Heart left ventricle (tissue), 16 donors: ENCODE measurements around the gene CEP290. TPM values are rescaled to one million over a fixed set of nuclear protein-coding genes. Genes with fewer than 3 reads are reported as not detected.

ENCODE experiments used
- ATAC-seq, 4 donors: fragments of 200-7000 bp; cut with Tn5 transposase; one replicate each; pipeline ENCODE4 v1.9.1; 2020 to 2022; ENCODE audit warnings: moderate library complexity in 4 of 4, mild to moderate bottlenecking in 3 of 4, moderate number of reproducible peaks in 1 of 4
- DNase-seq, 5 donors: peaks; one replicate each; pipeline ENCODE4 v3.0.0-alpha.2; 2020
- H3K27ac ChIP-seq, 12 donors: fragments of 200-600 bp; sonication (generic) in 4 of 12; one replicate each; pipeline versions ENCODE4 v1.5.0 to v1.8.0; 2016 to 2022; ENCODE audit warnings: mild to moderate bottlenecking in 2 of 12
- H3K27me3 ChIP-seq, 9 donors: fragments of 200-600 bp; sonication (generic) in 2 of 9; one replicate each; pipeline versions ENCODE4 v1.5.1 to v1.8.0; 2016 to 2022; ENCODE audit warnings: mild to moderate bottlenecking in 3 of 9
- H3K36me3 ChIP-seq, 9 donors: fragments of 200-600 bp; sonication (generic) in 2 of 9; one replicate each; pipeline versions ENCODE4 v1.5.0 to v1.8.0; 2018 to 2022; ENCODE audit warnings: mild to moderate bottlenecking in 2 of 9
- H3K4me1 ChIP-seq, 12 donors: fragments of 200-600 bp; sonication (generic) in 4 of 12; one replicate each; pipeline versions ENCODE4 v1.5.0 to v1.8.0; 2016 to 2022; ENCODE audit warnings: mild to moderate bottlenecking in 3 of 12
- H3K4me3 ChIP-seq, 12 donors: fragments of 200-600 bp; sonication (generic) in 4 of 12; one replicate each; pipeline versions ENCODE4 v1.5.0 to v1.8.0; 2017 to 2022; ENCODE audit warnings: mild to moderate bottlenecking in 9 of 12, moderate library complexity in 4 of 12
- H3K9me3 ChIP-seq, 12 donors: fragments of 200-600 bp; sonication (generic) in 4 of 12; one replicate each; pipeline versions ENCODE4 v1.5.0 to v1.8.0; 2016 to 2022; ENCODE audit warnings: mild to moderate bottlenecking in 1 of 12
- POLR2A ChIP-seq, 2 donors: fragments of 450-650 bp; IDR thresholded peaks; one replicate each; pipeline ENCODE4 v1.6.1; 2017; ENCODE audit warnings: antibody characterized with exemption in 2 of 2, mild to moderate bottlenecking in 2 of 2, moderate library complexity in 2 of 2
- WGBS, 4 donors: extraction: QIAGEN DNeasy Blood & Tissue Kit in 2 of 4; methylation state at CpG; one replicate each; pipeline versions ENCODE4 v1.1.5 to v1.1.7; 2013 to 2018; 5-methylcytosine and 5-hydroxymethylcytosine counted together
- intact Hi-C, 10 donors: fragments of 100-400 bp; cut with DNase I; formaldehyde crosslinking; loops; one replicate each; pipeline versions ENCODE4 v1.11.1 to v1.14.2; 2022
- polyA plus RNA-seq, 2 donors: library from polyadenylated mRNA; stranded (reverse); fragments of 200-250 nt; gene quantifications; one replicate each; pipeline ENCODE4 v1.2.3, GENCODE V29; 2013
- total RNA-seq, 9 donors: library from RNA; depleted of rRNA in 2 of 9; stranded (reverse); fragments of >200 nt in 2 of 9; fragmentation: NEBNext Ultra II Directional in 3 of 9; extraction: Animal tissue kit (Norgen Biotek cat#: 25700) in 3 of 9; gene quantifications; one replicate each; pipeline versions ENCODE4 v1.1.0 to v1.2.4, GENCODE V29; 2016 to 2023
- TF ChIP-seq, protein P1 (sequence below), 12 donors: fragments of 200-600 bp; sonication (generic) in 4 of 12; IDR thresholded peaks; one replicate each; pipeline versions ENCODE4 v1.5.0 to v1.8.0; 2018 to 2022; ENCODE audit warnings: antibody characterized with exemption in 12 of 12, mild to moderate bottlenecking in 5 of 12
- donor health status: ischemic (EF 13 %, LVEDD 7.1; RV severe dilation, severe dysfunction).
- donor health status: healthy with polysubstance abuse.
- donor health status: DM: no; HTN: yes; CAD: no.
- donor health status: DM: no; HTN: no; CAD: no.
- donor health status: ischemic (EF 25% LVEDD 6.9; RV normal size, moderate dysfunction).
- donor health status: ischemic (EF 25% LVEDD 5.7; RV mildly dilated, moderate dysfunction).
- donor health status: healthy.
- donor health status: DM: yes; HTN: yes; CAD: no.
- donor health status: ischemic (EF 35%, LVEDD 5.7; RV mildly dilated, moderate dysfunction).
- donor health status: nonischemic (EF 11% LVEDD 7.7; RV severe dilation, severe dysfunction).
- donor health status: DM: yes; HTN: yes; CAD: no.
- donor health status: PGD.
- donor health status: ischemic (EF 29% LVEDD 5.4; RV normal size, mild dysfunction).
- donor health status: nonischemic (EF 23%, LVEDD 6.1; RV moderate dilation, normal function).

Gene CEP290
- total and polyA plus RNA-seq, 11 donors, result 3.0 to 11.1 (median 7.4) TPM

DNA sequence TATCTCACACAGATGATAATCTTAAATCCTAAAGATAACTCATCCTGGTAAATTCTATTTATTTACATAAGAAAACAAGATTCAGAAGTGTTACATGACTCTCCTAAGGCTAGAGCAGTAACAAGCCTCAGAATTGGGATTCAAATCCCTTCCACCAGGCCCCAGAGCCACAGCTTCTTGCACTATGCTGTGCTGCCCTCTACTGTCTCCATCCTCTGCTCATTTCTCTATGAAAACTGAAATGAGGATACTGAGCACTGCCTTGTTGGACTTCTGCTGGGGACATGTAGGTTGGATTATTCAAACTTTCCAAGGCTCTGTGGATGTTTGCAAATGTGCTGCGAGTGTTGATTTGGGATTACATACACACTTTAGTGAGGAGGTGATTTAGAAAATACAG is 89.2 kb downstream of the CEP290 start:
- Histone ChIP-seq H3K27ac (no peak overlapping the region), H3K36me3 (peaks cover 3 to 92% (median 69%) of the 10 kb centered on the region in 9 donors), H3K4me1 (peaks cover 0 to under 1% (median 0%) of the 10 kb centered on the region in 12 donors), H3K9me3 (no peaks in the 10 kb centered on the region), H3K4me3 (no peak overlapping the region), H3K27me3 (no peaks in the 10 kb centered on the region)
- 93 to 96% (median 94%) methylated on average over 1 of the region's 1 CpG for WGBS, 4 donors
- ATAC-seq, result peak in 2 of 4 donors; percentile 46 to 63
- TF ChIP-seq POLR2A (IDR thresholded peaks at IDR 0.05), result no peak
- TF ChIP-seq, protein P1, sequence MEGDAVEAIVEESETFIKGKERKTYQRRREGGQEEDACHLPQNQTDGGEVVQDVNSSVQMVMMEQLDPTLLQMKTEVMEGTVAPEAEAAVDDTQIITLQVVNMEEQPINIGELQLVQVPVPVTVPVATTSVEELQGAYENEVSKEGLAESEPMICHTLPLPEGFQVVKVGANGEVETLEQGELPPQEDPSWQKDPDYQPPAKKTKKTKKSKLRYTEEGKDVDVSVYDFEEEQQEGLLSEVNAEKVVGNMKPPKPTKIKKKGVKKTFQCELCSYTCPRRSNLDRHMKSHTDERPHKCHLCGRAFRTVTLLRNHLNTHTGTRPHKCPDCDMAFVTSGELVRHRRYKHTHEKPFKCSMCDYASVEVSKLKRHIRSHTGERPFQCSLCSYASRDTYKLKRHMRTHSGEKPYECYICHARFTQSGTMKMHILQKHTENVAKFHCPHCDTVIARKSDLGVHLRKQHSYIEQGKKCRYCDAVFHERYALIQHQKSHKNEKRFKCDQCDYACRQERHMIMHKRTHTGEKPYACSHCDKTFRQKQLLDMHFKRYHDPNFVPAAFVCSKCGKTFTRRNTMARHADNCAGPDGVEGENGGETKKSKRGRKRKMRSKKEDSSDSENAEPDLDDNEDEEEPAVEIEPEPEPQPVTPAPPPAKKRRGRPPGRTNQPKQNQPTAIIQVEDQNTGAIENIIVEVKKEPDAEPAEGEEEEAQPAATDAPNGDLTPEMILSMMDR (IDR thresholded peaks at IDR 0.05), result peak in 8 of 12 donors; percentile 24 to 46 (median 32)
- no peak for DNase-seq
- intact Hi-C loops, result no loop called here

DNA sequence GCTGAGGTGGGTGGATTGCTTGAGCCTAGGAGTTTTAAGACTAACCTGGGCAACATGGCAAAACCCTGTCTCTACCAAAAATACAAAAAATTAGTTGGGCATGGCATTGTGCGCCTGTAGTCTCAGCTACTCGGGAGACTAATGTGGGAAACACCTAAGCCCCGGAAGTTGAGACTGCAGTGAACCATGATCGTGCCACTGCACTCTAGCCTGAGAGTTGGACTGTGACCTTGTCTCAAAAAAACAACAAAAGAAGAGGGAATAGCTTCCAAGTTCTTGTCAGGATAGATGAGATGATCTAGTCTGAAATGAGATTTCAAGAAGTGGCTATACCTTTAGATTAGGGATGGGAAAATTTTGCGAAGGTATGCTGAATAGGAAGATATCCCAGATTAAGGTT is 97.9 kb downstream of the CEP290 start:
- Histone ChIP-seq H3K4me1 (peaks cover 0 to 6% (median 0%) of the 10 kb centered on the region in 12 donors), H3K27me3 (no peaks in the 10 kb centered on the region), H3K36me3 (peaks cover 4 to 70% (median 58%) of the 10 kb centered on the region in 9 donors), H3K27ac (no peak overlapping the region), H3K4me3 (no peak overlapping the region), H3K9me3 (no peaks in the 10 kb centered on the region)
- whole genome bisulfite sequencing, 4 donors, result 93 to 99% (median 98%) methylated on average over 5 of the region's 5 CpGs
- ATAC-seq (no peak), DNase-seq (no peak)
- TF ChIP-seq, protein P1 (IDR thresholded peaks at IDR 0.05), result no peak
- no peak for TF ChIP-seq POLR2A (IDR thresholded peaks at IDR 0.05)
- intact Hi-C loops, result no loop called here

DNA sequence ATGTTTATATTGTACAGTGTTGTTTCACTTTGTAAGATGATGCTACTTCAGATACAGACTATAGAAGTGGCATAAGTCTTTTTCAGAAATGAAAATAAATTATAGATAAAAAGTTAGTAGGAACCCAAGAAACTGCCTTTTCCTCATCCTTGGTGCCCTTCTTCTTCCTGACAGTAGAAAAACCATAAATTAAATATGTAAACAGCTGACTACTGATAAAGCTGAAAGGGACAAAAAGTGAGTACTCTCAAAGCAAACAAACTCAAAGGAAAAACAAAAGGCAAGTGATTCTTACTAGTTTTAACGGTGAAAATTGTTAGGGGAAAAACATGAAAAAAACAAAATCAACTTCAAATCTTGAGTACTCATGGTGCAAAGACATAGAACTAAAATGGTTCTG is 104.1 kb downstream of the CEP290 start:
- WGBS, 4 donors, result 87 to 95% (median 88%) methylated on average over 1 of the region's 1 CpG
- ATAC-seq (no peak), DNase-seq (no peak)
- no peaks in the 10 kb centered on the region for H3K9me3 ChIP-seq
- H3K27ac ChIP-seq, result no peak overlapping the region
- H3K36me3 ChIP-seq, result peaks cover 0 to 7% (median 0%) of the 10 kb centered on the region in 9 donors
- intact Hi-C loops, result no loop called here
- TF ChIP-seq POLR2A (IDR thresholded peaks at IDR 0.05), result no peak
- H3K4me1 ChIP-seq, result peaks cover 0 to 31% (median 12%) of the 10 kb centered on the region in 12 donors
- no peak overlapping the region for H3K4me3 ChIP-seq
- H3K27me3 ChIP-seq, result no peaks in the 10 kb centered on the region

DNA sequence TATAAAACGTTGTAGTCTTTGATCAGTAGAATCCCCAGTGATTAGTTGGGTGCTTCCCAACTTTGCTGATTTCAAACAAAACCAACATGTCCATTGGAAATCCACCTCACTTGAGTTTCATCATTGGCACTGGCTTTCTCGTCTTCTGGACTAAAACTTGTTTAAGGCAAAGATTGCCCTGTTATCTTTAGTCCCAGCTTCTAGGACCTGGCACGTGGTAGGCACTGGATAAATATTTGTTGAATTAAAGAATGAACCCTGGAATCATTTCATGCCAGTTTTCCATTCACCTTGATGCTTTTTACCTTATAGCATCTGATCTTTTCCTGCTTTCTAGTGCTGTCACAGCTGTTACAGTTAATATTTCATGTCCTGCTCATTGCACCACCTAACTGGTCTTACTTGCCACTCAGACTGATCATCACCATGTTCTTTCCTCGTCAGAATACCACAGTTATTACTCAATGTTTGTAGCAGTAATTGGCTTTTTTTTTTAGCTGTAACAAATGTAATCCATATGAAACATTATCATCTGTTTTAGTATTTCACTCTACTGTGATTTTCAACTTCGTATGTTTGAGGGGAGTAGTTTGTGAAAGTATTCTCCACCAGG is 105.4 kb downstream of the CEP290 start:
- no peaks in the 10 kb centered on the region for H3K27me3 ChIP-seq
- H3K27ac ChIP-seq, result no peak overlapping the region
- DNase-seq (no peak), ATAC-seq (no peak)
- peaks cover 0 to 31% (median 12%) of the 10 kb centered on the region in 12 donors for H3K4me1 ChIP-seq
- H3K4me3 ChIP-seq, result peak overlapping the region; percentile 55 to 93 (median 84)
- H3K9me3 ChIP-seq, result no peaks in the 10 kb centered on the region
- no peaks in the 10 kb centered on the region for H3K36me3 ChIP-seq
- TF ChIP-seq POLR2A (IDR thresholded peaks at IDR 0.05), result no peak
- TF ChIP-seq, protein P1 (IDR thresholded peaks at IDR 0.05), result no peak
- 28 to 32% (median 30%) methylated on average over 5 of the region's 5 CpGs for WGBS, 4 donors
- intact Hi-C loops, result no loop called here
